Measurements from ENCODE around the gene DLL1. TPM values are rescaled to one million over a fixed set of nuclear protein-coding genes. Genes with fewer than 3 reads are reported as not detected.

Gene DLL1
- total and polyA plus RNA-seq, 4 donors = 10.4 to 42.8 (median 21.7) TPM

- Histone ChIP-seq H3K4me3 (ENCODE audit: low read depth, low read length) (peak overlapping the region; percentile 37), H3K27me3 (ENCODE audit: control insufficient read depth, insufficient read depth, low read length) (peaks cover 42% of the 10 kb centered on the region), H3K36me3 (ENCODE audit: control insufficient read depth, insufficient read depth, low read length) (no peaks in the 10 kb centered on the region), H3K9me3 (ENCODE audit: control insufficient read depth, insufficient read depth, low read length) (peaks cover 3% of the 10 kb centered on the region), H3K27ac (ENCODE audit: low read depth, low read length) (no peak overlapping the region), H3K4me1 (ENCODE audit: control insufficient read depth, insufficient read depth, low read length) (peaks cover 63% of the 10 kb centered on the region)
- no peak for DNase-seq (ENCODE audit: low read depth in 4 of 6, low spot score in 6 of 6)
- WGBS (ENCODE audit: insufficient coverage) = under 1% methylated on average over 47 of the region's 47 CpGs
These were observed 5.5 kb upstream of the DLL1 start for GRCh38 chr6:170296423-170296745.

- H3K27me3 ChIP-seq (ENCODE audit: control insufficient read depth, insufficient read depth, low read length) = peaks cover 42% of the 10 kb centered on the region
- peak in 2 of 6 donors; percentile 77 to 82 for DNase-seq (ENCODE audit: low read depth in 4 of 6, low spot score in 6 of 6)
- WGBS (ENCODE audit: insufficient coverage) = under 1% methylated on average over 109 of the region's 109 CpGs
- no peaks in the 10 kb centered on the region for H3K36me3 ChIP-seq (ENCODE audit: control insufficient read depth, insufficient read depth, low read length)
- H3K9me3 ChIP-seq (ENCODE audit: control insufficient read depth, insufficient read depth, low read length) = no peaks in the 10 kb centered on the region
- H3K27ac ChIP-seq (ENCODE audit: low read depth, low read length) = no peak overlapping the region
- H3K4me1 ChIP-seq (ENCODE audit: control insufficient read depth, insufficient read depth, low read length) = peaks cover 64% of the 10 kb centered on the region
- peak overlapping the region; percentile 37 for H3K4me3 ChIP-seq (ENCODE audit: low read depth, low read length)
These were observed 4.9 kb upstream of the DLL1 start for GRCh38 chr6:170295510-170296422.

- Histone ChIP-seq H3K4me3 (ENCODE audit: low read depth, low read length) (peak overlapping the region; percentile 26), H3K4me1 (ENCODE audit: control insufficient read depth, insufficient read depth, low read length) (peaks cover 67% of the 10 kb centered on the region)
These were observed 4.1 kb upstream of the DLL1 start for GRCh38 chr6:170294813-170295509.

GRCh38 chr6:170294298-170294730, 3.4 kb upstream of the DLL1 start:
- Histone ChIP-seq H3K4me1 (ENCODE audit: control insufficient read depth, insufficient read depth, low read length) (peaks cover 69% of the 10 kb centered on the region), H3K9me3 (ENCODE audit: control insufficient read depth, insufficient read depth, low read length) (no peaks in the 10 kb centered on the region), H3K27ac (ENCODE audit: low read depth, low read length) (peak overlapping the region; percentile 1), H3K36me3 (ENCODE audit: control insufficient read depth, insufficient read depth, low read length) (no peaks in the 10 kb centered on the region), H3K27me3 (ENCODE audit: control insufficient read depth, insufficient read depth, low read length) (peaks cover 44% of the 10 kb centered on the region), H3K4me3 (ENCODE audit: low read depth, low read length) (no peak overlapping the region)
- no CpG with 5 or more reads among the region's 2 CpGs for WGBS (ENCODE audit: insufficient coverage)
- no peak for DNase-seq (ENCODE audit: low read depth in 4 of 6, low spot score in 6 of 6)

More at GRCh38 chr6:170294813-170295509, 4.1 kb upstream of the DLL1 start:
- 3% methylated on average over 28 of the region's 30 CpGs for WGBS (ENCODE audit: insufficient coverage)
- Histone ChIP-seq H3K27me3 (ENCODE audit: control insufficient read depth, insufficient read depth, low read length) (peaks cover 44% of the 10 kb centered on the region), H3K36me3 (ENCODE audit: control insufficient read depth, insufficient read depth, low read length) (no peaks in the 10 kb centered on the region), H3K9me3 (ENCODE audit: control insufficient read depth, insufficient read depth, low read length) (no peaks in the 10 kb centered on the region), H3K27ac (ENCODE audit: low read depth, low read length) (no peak overlapping the region)
- peak in 2 of 6 donors; percentile 60 to 79 for DNase-seq (ENCODE audit: low read depth in 4 of 6, low spot score in 6 of 6)

GRCh38 chr6:170293341-170294231, 2.7 kb upstream of the DLL1 start:
- peak in 2 of 6 donors; percentile 68 to 69 for DNase-seq (ENCODE audit: low read depth in 4 of 6, low spot score in 6 of 6)
- peaks cover 47% of the 10 kb centered on the region for H3K27me3 ChIP-seq (ENCODE audit: control insufficient read depth, insufficient read depth, low read length)
- H3K36me3 ChIP-seq (ENCODE audit: control insufficient read depth, insufficient read depth, low read length) = peaks cover 5% of the 10 kb centered on the region
- H3K27ac ChIP-seq (ENCODE audit: low read depth, low read length) = peak overlapping the region; percentile 1
- H3K4me3 ChIP-seq (ENCODE audit: low read depth, low read length) = no peak overlapping the region
- no peaks in the 10 kb centered on the region for H3K9me3 ChIP-seq (ENCODE audit: control insufficient read depth, insufficient read depth, low read length)
- H3K4me1 ChIP-seq (ENCODE audit: control insufficient read depth, insufficient read depth, low read length) = peaks cover 74% of the 10 kb centered on the region
- 6% methylated on average over 16 of the region's 23 CpGs for WGBS (ENCODE audit: insufficient coverage)

- DNase-seq (ENCODE audit: low read depth in 4 of 6, low spot score in 6 of 6) = peak in 2 of 6 donors; percentile 78 to 82
- H3K9me3 ChIP-seq (ENCODE audit: control insufficient read depth, insufficient read depth, low read length) = no peaks in the 10 kb centered on the region
- H3K27me3 ChIP-seq (ENCODE audit: control insufficient read depth, insufficient read depth, low read length) = peaks cover 47% of the 10 kb centered on the region
- peak overlapping the region; percentile 36 for H3K27ac ChIP-seq (ENCODE audit: low read depth, low read length)
- H3K4me3 ChIP-seq (ENCODE audit: low read depth, low read length) = peak overlapping the region; percentile 66
- H3K4me1 ChIP-seq (ENCODE audit: control insufficient read depth, insufficient read depth, low read length) = peaks cover 78% of the 10 kb centered on the region
- WGBS (ENCODE audit: insufficient coverage) = 17% methylated on average over 12 of the region's 13 CpGs
- H3K36me3 ChIP-seq (ENCODE audit: control insufficient read depth, insufficient read depth, low read length) = peaks cover 15% of the 10 kb centered on the region
These were observed 1.7 kb upstream of the DLL1 start for GRCh38 chr6:170292407-170293158.

- H3K36me3 ChIP-seq (ENCODE audit: control insufficient read depth, insufficient read depth, low read length) = peaks cover 20% of the 10 kb centered on the region
- DNase-seq (ENCODE audit: low read depth in 4 of 6, low spot score in 6 of 6) = no peak
- H3K4me3 ChIP-seq (ENCODE audit: low read depth, low read length) = peak overlapping the region; percentile 66
- WGBS (ENCODE audit: insufficient coverage) = 0% methylated on average over 2 of the region's 11 CpGs
- peaks cover 45% of the 10 kb centered on the region for H3K27me3 ChIP-seq (ENCODE audit: control insufficient read depth, insufficient read depth, low read length)
- H3K4me1 ChIP-seq (ENCODE audit: control insufficient read depth, insufficient read depth, low read length) = peaks cover 78% of the 10 kb centered on the region
- no peaks in the 10 kb centered on the region for H3K9me3 ChIP-seq (ENCODE audit: control insufficient read depth, insufficient read depth, low read length)
- H3K27ac ChIP-seq (ENCODE audit: low read depth, low read length) = peak overlapping the region; percentile 36
These were observed 1.2 kb upstream of the DLL1 start for GRCh38 chr6:170292111-170292406.

- WGBS (ENCODE audit: insufficient coverage) = under 1% methylated on average over 80 of the region's 87 CpGs
- Histone ChIP-seq H3K9me3 (ENCODE audit: control insufficient read depth, insufficient read depth, low read length) (no peaks in the 10 kb centered on the region), H3K27ac (ENCODE audit: low read depth, low read length) (peak overlapping the region; percentile 78), H3K27me3 (ENCODE audit: control insufficient read depth, insufficient read depth, low read length) (peaks cover 40% of the 10 kb centered on the region), H3K4me3 (ENCODE audit: low read depth, low read length) (peak overlapping the region; percentile 66), H3K36me3 (ENCODE audit: control insufficient read depth, insufficient read depth, low read length) (peaks cover 24% of the 10 kb centered on the region), H3K4me1 (ENCODE audit: control insufficient read depth, insufficient read depth, low read length) (peaks cover 78% of the 10 kb centered on the region)
- peak in 2 of 6 donors; percentile 90 to 95 for DNase-seq (ENCODE audit: low read depth in 4 of 6, low spot score in 6 of 6)
These were observed 613 bp upstream of the DLL1 start for GRCh38 chr6:170291271-170292110.
